ENCODE measurements around the gene IGSF21.

DNA sequence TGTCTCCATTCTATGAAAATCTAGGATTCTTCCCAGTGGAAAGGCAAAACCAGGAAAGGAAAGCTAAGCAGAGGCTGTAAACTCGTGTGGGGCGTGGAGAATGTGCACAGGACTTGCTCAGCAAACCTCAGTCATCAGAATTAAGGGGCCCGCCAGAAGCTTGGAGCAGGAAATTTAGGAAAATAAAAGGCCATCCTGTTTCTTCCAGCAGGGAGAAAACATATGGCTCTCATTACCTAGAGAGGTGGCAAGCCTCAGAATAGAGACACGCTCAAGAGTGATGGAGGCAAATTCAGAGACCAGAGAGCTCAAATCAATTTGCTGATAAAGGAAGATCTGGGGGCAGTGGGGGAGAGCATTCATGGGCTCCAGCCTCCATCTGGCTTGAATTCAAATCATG lies 221.2 kb downstream of the IGSF21 start:
- TF ChIP-seq, protein P1, sequence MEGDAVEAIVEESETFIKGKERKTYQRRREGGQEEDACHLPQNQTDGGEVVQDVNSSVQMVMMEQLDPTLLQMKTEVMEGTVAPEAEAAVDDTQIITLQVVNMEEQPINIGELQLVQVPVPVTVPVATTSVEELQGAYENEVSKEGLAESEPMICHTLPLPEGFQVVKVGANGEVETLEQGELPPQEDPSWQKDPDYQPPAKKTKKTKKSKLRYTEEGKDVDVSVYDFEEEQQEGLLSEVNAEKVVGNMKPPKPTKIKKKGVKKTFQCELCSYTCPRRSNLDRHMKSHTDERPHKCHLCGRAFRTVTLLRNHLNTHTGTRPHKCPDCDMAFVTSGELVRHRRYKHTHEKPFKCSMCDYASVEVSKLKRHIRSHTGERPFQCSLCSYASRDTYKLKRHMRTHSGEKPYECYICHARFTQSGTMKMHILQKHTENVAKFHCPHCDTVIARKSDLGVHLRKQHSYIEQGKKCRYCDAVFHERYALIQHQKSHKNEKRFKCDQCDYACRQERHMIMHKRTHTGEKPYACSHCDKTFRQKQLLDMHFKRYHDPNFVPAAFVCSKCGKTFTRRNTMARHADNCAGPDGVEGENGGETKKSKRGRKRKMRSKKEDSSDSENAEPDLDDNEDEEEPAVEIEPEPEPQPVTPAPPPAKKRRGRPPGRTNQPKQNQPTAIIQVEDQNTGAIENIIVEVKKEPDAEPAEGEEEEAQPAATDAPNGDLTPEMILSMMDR (IDR thresholded peaks at IDR 0.05), result no peak
- no peak for TF ChIP-seq EP300 (IDR thresholded peaks at IDR 0.05)

All from tibial nerve (tissue), 4 donors.